Measurements from ENCODE around the gene IQCE.

GRCh38 chr7:2610466-2610865, 51.7 kb downstream of the IQCE start:
- TF ChIP-seq CTCF (IDR thresholded peaks at IDR 0.05) (no peak), POLR2A (IDR thresholded peaks at IDR 0.05) (no peak)
